Measurements from ENCODE around the gene ASB13.

ASB13 gene

GRCh38 chr10:5591336-5591824, 75.0 kb downstream of the ASB13 start:
- H3K9ac ChIP-seq (ENCODE audit: insufficient read length, low read depth) = no peak overlapping the region
- no peaks in the 10 kb centered on the region for H3K36me3 ChIP-seq (ENCODE audit: insufficient read depth, insufficient read length, low read length)
- no peaks in the 10 kb centered on the region for H3K9me3 ChIP-seq (ENCODE audit: insufficient read depth, low read length)
- TF ChIP-seq YY1 (IDR thresholded peaks at IDR 0.05; ENCODE audit: insufficient read depth, insufficient read length) = no peak
- TF ChIP-seq ZNF274 (IDR thresholded peaks at IDR 0.05; ENCODE audit: low read depth, low read length) = no peak
- no peak for TF ChIP-seq SUZ12 (IDR thresholded peaks at IDR 0.05; ENCODE audit: extremely low read depth, insufficient read depth, insufficient read length)
- no peak overlapping the region for H3K4me3 ChIP-seq (ENCODE audit: insufficient read length, low read depth)
- no peaks in the 10 kb centered on the region for H3K27me3 ChIP-seq (ENCODE audit: insufficient read depth, insufficient read length)
- peaks cover 25% of the 10 kb centered on the region for H3K4me1 ChIP-seq (ENCODE audit: insufficient read depth, insufficient read length)
- no peak for DNase-seq (ENCODE audit: low read depth, low spot score)

- TF ChIP-seq YY1 (IDR thresholded peaks at IDR 0.05; ENCODE audit: insufficient read depth, insufficient read length) (no peak), SUZ12 (IDR thresholded peaks at IDR 0.05; ENCODE audit: extremely low read depth, insufficient read depth, insufficient read length) (no peak), ZNF274 (IDR thresholded peaks at IDR 0.05; ENCODE audit: low read depth, low read length) (no peak)
- peaks cover 25% of the 10 kb centered on the region for H3K4me1 ChIP-seq (ENCODE audit: insufficient read depth, insufficient read length)
- H3K9me3 ChIP-seq (ENCODE audit: insufficient read depth, low read length) = no peaks in the 10 kb centered on the region
- H3K4me3 ChIP-seq (ENCODE audit: insufficient read length, low read depth) = no peak overlapping the region
- no peaks in the 10 kb centered on the region for H3K27me3 ChIP-seq (ENCODE audit: insufficient read depth, insufficient read length)
- no peaks in the 10 kb centered on the region for H3K36me3 ChIP-seq (ENCODE audit: insufficient read depth, insufficient read length, low read length)
- no peak overlapping the region for H3K9ac ChIP-seq (ENCODE audit: insufficient read length, low read depth)
- DNase-seq (ENCODE audit: low read depth, low spot score) = no peak
Measured at GRCh38 chr10:5590816-5591215, 75.6 kb downstream of the ASB13 start.

GRCh38 chr10:5589661-5590511, 76.5 kb downstream of the ASB13 start:
- H3K9ac ChIP-seq (ENCODE audit: insufficient read length, low read depth) = peak overlapping the region; percentile 50
- no peak for TF ChIP-seq ZNF274 (IDR thresholded peaks at IDR 0.05; ENCODE audit: low read depth, low read length)
- no peak for TF ChIP-seq YY1 (IDR thresholded peaks at IDR 0.05; ENCODE audit: insufficient read depth, insufficient read length)
- TF ChIP-seq SUZ12 (IDR thresholded peaks at IDR 0.05; ENCODE audit: extremely low read depth, insufficient read depth, insufficient read length) = no peak
- no peaks in the 10 kb centered on the region for H3K27me3 ChIP-seq (ENCODE audit: insufficient read depth, insufficient read length)
- no peaks in the 10 kb centered on the region for H3K9me3 ChIP-seq (ENCODE audit: insufficient read depth, low read length)
- no peaks in the 10 kb centered on the region for H3K36me3 ChIP-seq (ENCODE audit: insufficient read depth, insufficient read length, low read length)
- no peak overlapping the region for H3K4me3 ChIP-seq (ENCODE audit: insufficient read length, low read depth)
- DNase-seq (ENCODE audit: low read depth, low spot score) = no peak
- H3K4me1 ChIP-seq (ENCODE audit: insufficient read depth, insufficient read length) = peaks cover 25% of the 10 kb centered on the region

DNA sequence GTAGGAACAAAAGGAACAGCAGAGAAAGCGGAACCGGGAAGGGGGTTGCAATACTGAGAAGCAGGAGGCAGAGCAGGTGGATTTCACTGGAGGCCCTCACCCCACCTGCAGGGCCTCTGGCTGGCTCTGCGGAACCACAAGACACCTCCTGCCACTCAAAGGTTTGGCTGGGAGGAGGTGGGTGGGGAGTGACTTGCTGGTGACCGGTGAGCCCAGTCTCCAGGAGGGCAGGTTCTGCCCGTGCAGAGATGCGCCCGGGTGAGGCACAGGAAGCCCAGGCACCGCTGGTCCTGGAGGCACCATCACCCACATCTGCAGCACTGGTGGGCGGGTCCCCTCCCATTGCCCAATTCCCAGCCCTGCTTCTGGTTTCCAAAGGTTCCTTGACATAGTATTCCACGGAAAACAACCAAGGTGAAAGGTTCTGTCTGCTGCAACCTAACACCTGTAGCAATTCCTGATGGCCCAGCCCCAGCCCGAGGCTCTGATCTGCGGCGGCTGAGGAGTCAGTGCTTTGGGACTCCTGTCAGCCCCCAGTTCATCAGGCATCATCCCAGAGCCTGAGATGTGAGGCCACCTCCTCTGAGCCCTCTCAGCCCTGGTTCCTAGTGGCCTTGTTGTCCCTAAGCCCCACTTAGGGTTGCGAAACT, 77.3 kb downstream of the ASB13 start:
- no peak overlapping the region for H3K9ac ChIP-seq (ENCODE audit: insufficient read length, low read depth)
- DNase-seq (ENCODE audit: low read depth, low spot score) = no peak
- no peaks in the 10 kb centered on the region for H3K36me3 ChIP-seq (ENCODE audit: insufficient read depth, insufficient read length, low read length)
- no peaks in the 10 kb centered on the region for H3K9me3 ChIP-seq (ENCODE audit: insufficient read depth, low read length)
- no peaks in the 10 kb centered on the region for H3K27me3 ChIP-seq (ENCODE audit: insufficient read depth, insufficient read length)
- no peak overlapping the region for H3K4me3 ChIP-seq (ENCODE audit: insufficient read length, low read depth)
- H3K4me1 ChIP-seq (ENCODE audit: insufficient read depth, insufficient read length) = peaks cover 29% of the 10 kb centered on the region
- TF ChIP-seq YY1 (IDR thresholded peaks at IDR 0.05; ENCODE audit: insufficient read depth, insufficient read length) (no peak), SUZ12 (IDR thresholded peaks at IDR 0.05; ENCODE audit: extremely low read depth, insufficient read depth, insufficient read length) (no peak), ZNF274 (IDR thresholded peaks at IDR 0.05; ENCODE audit: low read depth, low read length) (no peak)
